Endodermal cell (in vitro differentiated cells): Measurements from ENCODE around the gene CLEC2A. TPM values are rescaled to one million over a fixed set of nuclear protein-coding genes. Genes with fewer than 3 reads are reported as not detected.

ENCODE experiments used
- DNase-seq: peaks from one replicate; pipeline ENCODE4 v3.0.0-alpha.2; 2017
- H3K27ac ChIP-seq: 2 replicates; pipeline ENCODE4 v1.5.1; 2013; ENCODE audit warnings: mild to moderate bottlenecking, low read depth, low read length, moderate library complexity
- H3K27me3 ChIP-seq: 2 replicates; pipeline ENCODE4 v1.6.1; 2013; ENCODE audit warnings: mild to moderate bottlenecking, low read length, moderate library complexity; ENCODE audit not compliant: insufficient read depth, control insufficient read depth, poor library complexity, severe bottlenecking
- H3K36me3 ChIP-seq: 2 replicates; pipeline ENCODE4 v1.7.0; 2013; ENCODE audit warnings: mild to moderate bottlenecking, low read length, moderate library complexity; ENCODE audit not compliant: control insufficient read depth, insufficient read depth
- H3K4me1 ChIP-seq: one replicate; pipeline ENCODE4 v1.7.0; 2013; ENCODE audit warnings: low read length; ENCODE audit not compliant: control insufficient read depth, insufficient read depth
- H3K4me3 ChIP-seq: 2 replicates; pipeline ENCODE4 v1.5.1; 2013; ENCODE audit warnings: mild to moderate bottlenecking, low read length, moderate library complexity
- H3K9ac ChIP-seq: 2 replicates; pipeline ENCODE4 v1.6.1; 2013; ENCODE audit warnings: mild to moderate bottlenecking, low read length, moderate library complexity; ENCODE audit not compliant: poor library complexity, severe bottlenecking; ENCODE audit errors: extremely low read depth
- H3K9me3 ChIP-seq: 2 replicates; pipeline ENCODE4 v1.6.1; 2013; ENCODE audit warnings: mild to moderate bottlenecking, low read length, moderate library complexity; ENCODE audit not compliant: control insufficient read depth
- H3K27ac Mint-ChIP-seq: 2 replicates; pipeline ENCODE4 v1.8.0; 2020; ENCODE audit warnings: mixed read lengths
- H3K27me3 Mint-ChIP-seq: 2 replicates; pipeline ENCODE4 v1.8.0; 2021; ENCODE audit warnings: mild to moderate bottlenecking, mixed read lengths; ENCODE audit not compliant: insufficient read depth
- H3K36me3 Mint-ChIP-seq: 2 replicates; pipeline ENCODE4 v1.8.0; 2020; ENCODE audit warnings: low read depth, mixed read lengths
- H3K4me1 Mint-ChIP-seq: 2 replicates; pipeline ENCODE4 v1.8.0; 2020; ENCODE audit warnings: mixed read lengths
- H3K4me3 Mint-ChIP-seq: 2 replicates; pipeline ENCODE4 v1.8.0; 2020; ENCODE audit warnings: mild to moderate bottlenecking, moderate library complexity, mixed read lengths
- H3K9me3 Mint-ChIP-seq: 2 replicates; pipeline ENCODE4 v1.8.0; 2020; ENCODE audit warnings: mild to moderate bottlenecking, mixed read lengths
- WGBS, 2 experiments: methylation state at CpG; one replicate each; pipeline versions ENCODE4 v1.1.5 to v1.1.7; 2013; ENCODE audit warnings: missing lambda C conversion rate in 2 of 2, mixed read lengths in 1 of 2; ENCODE audit not compliant: insufficient coverage in 1 of 2, insufficient read length in 1 of 2; 5-methylcytosine and 5-hydroxymethylcytosine counted together
- total RNA-seq, 2 donors: library from RNA; stranded (reverse); fragmentation: NEBNext Ultra II Directional in 1 of 2; extraction: Animal tissue kit (Norgen Biotek cat#: 25700) in 1 of 2; gene quantifications; 2 replicates in 1 of 2; 3 replicates in 1 of 2; pipeline ENCODE4 v1.2.1, GENCODE V29; 2021
- TF ChIP-seq, protein P1 (sequence below): fragments of 200-600 bp; sonication (generic); conservative IDR thresholded peaks from 2 replicates; pipeline ENCODE4 v1.5.0; 2021; ENCODE audit warnings: antibody characterized with exemption, mild to moderate bottlenecking

Gene CLEC2A
- total RNA-seq, 2 donors from 2014 or later, result 3.8 TPM; not detected in 1

DNA sequence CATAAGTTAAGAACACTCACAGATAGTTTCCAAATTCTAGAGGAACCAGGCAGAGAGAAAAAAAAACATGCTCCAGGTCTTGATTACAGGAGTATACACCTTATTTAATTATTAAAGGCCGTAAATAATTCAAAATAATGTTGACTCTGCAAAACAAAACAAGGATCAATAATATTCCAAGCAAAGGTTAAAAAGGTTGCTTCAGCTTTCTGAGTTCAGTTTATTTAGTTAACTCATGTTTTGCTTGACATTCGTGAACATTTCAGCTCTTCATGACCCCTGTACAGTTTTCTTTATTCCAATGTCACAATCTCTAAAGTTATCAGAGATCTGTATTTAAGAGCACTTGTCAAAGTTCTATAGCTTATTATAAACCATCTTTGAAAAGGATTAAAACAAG is 31.2 kb downstream of the CLEC2A start:
- Histone ChIP-seq H3K4me1 (no peaks in the 10 kb centered on the region), H3K9me3 (peaks cover 5% of the 10 kb centered on the region), H3K4me3 (no peak overlapping the region), H3K36me3 (no peaks in the 10 kb centered on the region), H3K27me3 (no peaks in the 10 kb centered on the region), H3K27ac (no peak overlapping the region), H3K9ac (no peak overlapping the region)
- WGBS, 2 experiments, result 57 to 95% methylated on average over 1 to 2 of the region's 2 CpGs
- H3K27me3 Mint-ChIP-seq, result no peaks in the 10 kb centered on the region
- H3K4me3 Mint-ChIP-seq, result no peak overlapping the region
- H3K27ac Mint-ChIP-seq, result no peak overlapping the region
- DNase-seq, result no peak
- H3K9me3 Mint-ChIP-seq, result peaks cover 25% of the 10 kb centered on the region
- TF ChIP-seq, protein P1, sequence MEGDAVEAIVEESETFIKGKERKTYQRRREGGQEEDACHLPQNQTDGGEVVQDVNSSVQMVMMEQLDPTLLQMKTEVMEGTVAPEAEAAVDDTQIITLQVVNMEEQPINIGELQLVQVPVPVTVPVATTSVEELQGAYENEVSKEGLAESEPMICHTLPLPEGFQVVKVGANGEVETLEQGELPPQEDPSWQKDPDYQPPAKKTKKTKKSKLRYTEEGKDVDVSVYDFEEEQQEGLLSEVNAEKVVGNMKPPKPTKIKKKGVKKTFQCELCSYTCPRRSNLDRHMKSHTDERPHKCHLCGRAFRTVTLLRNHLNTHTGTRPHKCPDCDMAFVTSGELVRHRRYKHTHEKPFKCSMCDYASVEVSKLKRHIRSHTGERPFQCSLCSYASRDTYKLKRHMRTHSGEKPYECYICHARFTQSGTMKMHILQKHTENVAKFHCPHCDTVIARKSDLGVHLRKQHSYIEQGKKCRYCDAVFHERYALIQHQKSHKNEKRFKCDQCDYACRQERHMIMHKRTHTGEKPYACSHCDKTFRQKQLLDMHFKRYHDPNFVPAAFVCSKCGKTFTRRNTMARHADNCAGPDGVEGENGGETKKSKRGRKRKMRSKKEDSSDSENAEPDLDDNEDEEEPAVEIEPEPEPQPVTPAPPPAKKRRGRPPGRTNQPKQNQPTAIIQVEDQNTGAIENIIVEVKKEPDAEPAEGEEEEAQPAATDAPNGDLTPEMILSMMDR, result no peak
- H3K36me3 Mint-ChIP-seq, result peaks cover 2% of the 10 kb centered on the region
- peaks cover 1% of the 10 kb centered on the region for H3K4me1 Mint-ChIP-seq

GRCh38 chr12:9899209-9899608 is 33.0 kb downstream of the CLEC2A start:
- TF ChIP-seq, protein P1, result no peak
- DNase-seq, result no peak
- H3K27ac ChIP-seq, result no peak overlapping the region
- WGBS, 2 experiments, result 90% methylated on average over 2 of the region's 2 CpGs; no CpG with 5 or more reads in 1 of the 2 experiments
- H3K4me1 ChIP-seq, result no peaks in the 10 kb centered on the region
- H3K9ac ChIP-seq, result no peak overlapping the region
- H3K36me3 ChIP-seq, result no peaks in the 10 kb centered on the region
- Mint-ChIP-seq H3K4me3 (no peak overlapping the region), H3K9me3 (peaks cover 20% of the 10 kb centered on the region), H3K36me3 (peaks cover 2% of the 10 kb centered on the region), H3K27me3 (no peaks in the 10 kb centered on the region), H3K27ac (no peak overlapping the region), H3K4me1 (peaks cover 3% of the 10 kb centered on the region)
- no peak overlapping the region for H3K4me3 ChIP-seq
- peaks cover 5% of the 10 kb centered on the region for H3K9me3 ChIP-seq
- H3K27me3 ChIP-seq, result no peaks in the 10 kb centered on the region

GRCh38 chr12:9897535-9897934 is 34.6 kb downstream of the CLEC2A start:
- H3K36me3 ChIP-seq, result no peaks in the 10 kb centered on the region
- no peak overlapping the region for H3K9ac ChIP-seq
- TF ChIP-seq, protein P1, result no peak
- peaks cover 5% of the 10 kb centered on the region for H3K9me3 ChIP-seq
- no peak overlapping the region for H3K27ac Mint-ChIP-seq
- H3K4me1 ChIP-seq, result no peaks in the 10 kb centered on the region
- DNase-seq, result no peak
- H3K36me3 Mint-ChIP-seq, result peaks cover 2% of the 10 kb centered on the region
- H3K27ac ChIP-seq, result no peak overlapping the region
- H3K9me3 Mint-ChIP-seq, result peaks cover 8% of the 10 kb centered on the region
- no peaks in the 10 kb centered on the region for H3K27me3 ChIP-seq
- no peaks in the 10 kb centered on the region for H3K27me3 Mint-ChIP-seq
- H3K4me3 Mint-ChIP-seq, result no peak overlapping the region
- 92% methylated on average over 6 of the region's 6 CpGs; no CpG with 5 or more reads in 1 of the 2 experiments for WGBS, 2 experiments
- H3K4me1 Mint-ChIP-seq, result peaks cover 3% of the 10 kb centered on the region
- no peak overlapping the region for H3K4me3 ChIP-seq
